ENCODE results near the gene SEL1L. TPM values are rescaled to one million over a fixed set of nuclear protein-coding genes. Genes with fewer than 3 reads are reported as not detected.

SEL1L gene
- total RNA-seq, 1 experiment from 2014 or later: 41.4 TPM

DNA sequence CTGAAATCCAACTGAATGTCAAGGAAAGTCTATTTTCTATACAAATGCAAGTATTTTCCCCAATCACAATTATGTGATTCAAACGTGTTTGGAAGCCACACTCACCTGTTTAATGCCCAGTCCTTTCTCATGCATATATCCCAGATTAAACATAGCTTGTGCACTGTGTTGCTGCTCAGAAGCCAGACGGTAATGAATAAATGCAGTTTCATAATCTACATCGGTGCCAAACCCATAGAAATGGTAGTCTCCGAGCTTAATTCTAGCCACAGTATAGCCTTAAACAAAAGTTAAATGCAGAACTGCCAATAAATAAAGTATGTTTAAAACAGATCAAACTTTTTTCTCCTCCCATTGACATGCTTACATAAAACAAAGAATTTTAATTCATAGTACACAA, 49.5 kb downstream of the SEL1L start:
- H3K36me3 ChIP-seq (ENCODE audit: control insufficient read depth in 1 of 2, insufficient read depth in 2 of 2, low read length in 2 of 2): peaks cover 6 to 20% of the 10 kb centered on the region in 2 experiments

More for the DNA sequence above, 49.5 kb downstream of the SEL1L start:
- Histone ChIP-seq H3K9ac (ENCODE audit: low read length) (no peak overlapping the region), H3K4me1 (ENCODE audit: control insufficient read depth in 1 of 2, insufficient read depth in 2 of 2, low read length in 2 of 2) (no peaks in the 10 kb centered on the region), H3K4me3 (replicated peaks in 1 of 2; ENCODE audit: low read depth in 1 of 2, low read length in 2 of 2) (no peak overlapping the region), H2AFZ (ENCODE audit: low read depth, low read length, poor library complexity, severe bottlenecking) (no peak overlapping the region), H3K4me2 (ENCODE audit: low read length) (no peak overlapping the region), H3K9me2 (ENCODE audit: insufficient read depth) (no peaks in the 10 kb centered on the region), H3K27me3 (ENCODE audit: insufficient read depth, low read length) (no peaks in the 10 kb centered on the region), H3K79me2 (ENCODE audit: insufficient read depth, low read length) (no peaks in the 10 kb centered on the region), H3K9me3 (ENCODE audit: control insufficient read depth in 1 of 2, insufficient read depth in 1 of 2, low read depth in 1 of 2, low read length in 2 of 2) (no peaks in the 10 kb centered on the region), H3K27ac (ENCODE audit: low read depth, low read length) (no peak overlapping the region), H4K20me1 (ENCODE audit: insufficient read depth) (no peaks in the 10 kb centered on the region; the same call in 1 of the 2 replicates)
- ATAC-seq (no peak), DNase-seq (ENCODE audit: low read depth, low spot score) (no peak)
- ChIA-PET POLR2A (no interaction called here), CTCF (no interaction called here), RAD21 (ENCODE audit: low non-redundant PET in 1 of 2, low total read pairs in 2 of 2, uncharacterized antibody in 2 of 2, unreplicated experiment in 2 of 2) (no interaction called here)
- TF ChIP-seq POLR2A (IDR thresholded peaks at IDR 0.05; ENCODE audit: borderline replicate concordance, extremely low read depth, insufficient read depth, insufficient read length) (no peak), EZH2 (IDR thresholded peaks at IDR 0.05) (no peak), SP1 (IDR thresholded peaks at IDR 0.05; ENCODE audit: low read depth) (no peak), EGR1 (IDR thresholded peaks at IDR 0.05; ENCODE audit: low read depth) (no peak), SIN3A (IDR thresholded peaks at IDR 0.05; ENCODE audit: low read depth) (no peak), YY1 (IDR thresholded peaks at IDR 0.05; ENCODE audit: extremely low read depth, insufficient replicate concordance, low read depth, low read length) (no peak), ZNF274 (IDR thresholded peaks at IDR 0.05; ENCODE audit: low read depth, low read length) (no peak), SRF (IDR thresholded peaks at IDR 0.05; ENCODE audit: low read depth) (no peak), EZH2phosphoT487 (IDR thresholded peaks at IDR 0.05; ENCODE audit: borderline replicate concordance) (no peak), ELF1 (IDR thresholded peaks at IDR 0.05; ENCODE audit: borderline replicate concordance, low read depth) (no peak), CEBPB (IDR thresholded peaks at IDR 0.05; ENCODE audit: low read depth) (no peak), POLR2AphosphoS5 (IDR thresholded peaks at IDR 0.05; ENCODE audit: low read depth, low read length) (no peak), FOSL1 (IDR thresholded peaks at IDR 0.05; ENCODE audit: low read depth) (no peak), ZFX (IDR thresholded peaks at IDR 0.05) (no peak)
- TF ChIP-seq, protein P1, sequence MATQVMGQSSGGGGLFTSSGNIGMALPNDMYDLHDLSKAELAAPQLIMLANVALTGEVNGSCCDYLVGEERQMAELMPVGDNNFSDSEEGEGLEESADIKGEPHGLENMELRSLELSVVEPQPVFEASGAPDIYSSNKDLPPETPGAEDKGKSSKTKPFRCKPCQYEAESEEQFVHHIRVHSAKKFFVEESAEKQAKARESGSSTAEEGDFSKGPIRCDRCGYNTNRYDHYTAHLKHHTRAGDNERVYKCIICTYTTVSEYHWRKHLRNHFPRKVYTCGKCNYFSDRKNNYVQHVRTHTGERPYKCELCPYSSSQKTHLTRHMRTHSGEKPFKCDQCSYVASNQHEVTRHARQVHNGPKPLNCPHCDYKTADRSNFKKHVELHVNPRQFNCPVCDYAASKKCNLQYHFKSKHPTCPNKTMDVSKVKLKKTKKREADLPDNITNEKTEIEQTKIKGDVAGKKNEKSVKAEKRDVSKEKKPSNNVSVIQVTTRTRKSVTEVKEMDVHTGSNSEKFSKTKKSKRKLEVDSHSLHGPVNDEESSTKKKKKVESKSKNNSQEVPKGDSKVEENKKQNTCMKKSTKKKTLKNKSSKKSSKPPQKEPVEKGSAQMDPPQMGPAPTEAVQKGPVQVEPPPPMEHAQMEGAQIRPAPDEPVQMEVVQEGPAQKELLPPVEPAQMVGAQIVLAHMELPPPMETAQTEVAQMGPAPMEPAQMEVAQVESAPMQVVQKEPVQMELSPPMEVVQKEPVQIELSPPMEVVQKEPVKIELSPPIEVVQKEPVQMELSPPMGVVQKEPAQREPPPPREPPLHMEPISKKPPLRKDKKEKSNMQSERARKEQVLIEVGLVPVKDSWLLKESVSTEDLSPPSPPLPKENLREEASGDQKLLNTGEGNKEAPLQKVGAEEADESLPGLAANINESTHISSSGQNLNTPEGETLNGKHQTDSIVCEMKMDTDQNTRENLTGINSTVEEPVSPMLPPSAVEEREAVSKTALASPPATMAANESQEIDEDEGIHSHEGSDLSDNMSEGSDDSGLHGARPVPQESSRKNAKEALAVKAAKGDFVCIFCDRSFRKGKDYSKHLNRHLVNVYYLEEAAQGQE (IDR thresholded peaks at IDR 0.05; ENCODE audit: low read depth): no peak
- TF ChIP-seq, protein P2, sequence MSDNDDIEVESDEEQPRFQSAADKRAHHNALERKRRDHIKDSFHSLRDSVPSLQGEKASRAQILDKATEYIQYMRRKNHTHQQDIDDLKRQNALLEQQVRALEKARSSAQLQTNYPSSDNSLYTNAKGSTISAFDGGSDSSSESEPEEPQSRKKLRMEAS (IDR thresholded peaks at IDR 0.05): no peak
- TF ChIP-seq, protein P3, sequence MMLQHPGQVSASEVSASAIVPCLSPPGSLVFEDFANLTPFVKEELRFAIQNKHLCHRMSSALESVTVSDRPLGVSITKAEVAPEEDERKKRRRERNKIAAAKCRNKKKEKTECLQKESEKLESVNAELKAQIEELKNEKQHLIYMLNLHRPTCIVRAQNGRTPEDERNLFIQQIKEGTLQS (IDR thresholded peaks at IDR 0.05): no peak
- TF ChIP-seq, protein P4, sequence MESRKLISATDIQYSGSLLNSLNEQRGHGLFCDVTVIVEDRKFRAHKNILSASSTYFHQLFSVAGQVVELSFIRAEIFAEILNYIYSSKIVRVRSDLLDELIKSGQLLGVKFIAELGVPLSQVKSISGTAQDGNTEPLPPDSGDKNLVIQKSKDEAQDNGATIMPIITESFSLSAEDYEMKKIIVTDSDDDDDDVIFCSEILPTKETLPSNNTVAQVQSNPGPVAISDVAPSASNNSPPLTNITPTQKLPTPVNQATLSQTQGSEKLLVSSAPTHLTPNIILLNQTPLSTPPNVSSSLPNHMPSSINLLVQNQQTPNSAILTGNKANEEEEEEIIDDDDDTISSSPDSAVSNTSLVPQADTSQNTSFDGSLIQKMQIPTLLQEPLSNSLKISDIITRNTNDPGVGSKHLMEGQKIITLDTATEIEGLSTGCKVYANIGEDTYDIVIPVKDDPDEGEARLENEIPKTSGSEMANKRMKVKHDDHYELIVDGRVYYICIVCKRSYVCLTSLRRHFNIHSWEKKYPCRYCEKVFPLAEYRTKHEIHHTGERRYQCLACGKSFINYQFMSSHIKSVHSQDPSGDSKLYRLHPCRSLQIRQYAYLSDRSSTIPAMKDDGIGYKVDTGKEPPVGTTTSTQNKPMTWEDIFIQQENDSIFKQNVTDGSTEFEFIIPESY (IDR thresholded peaks at IDR 0.05; ENCODE audit: extremely low read depth, insufficient replicate concordance, low read length): no peak
- TF ChIP-seq, protein P5, sequence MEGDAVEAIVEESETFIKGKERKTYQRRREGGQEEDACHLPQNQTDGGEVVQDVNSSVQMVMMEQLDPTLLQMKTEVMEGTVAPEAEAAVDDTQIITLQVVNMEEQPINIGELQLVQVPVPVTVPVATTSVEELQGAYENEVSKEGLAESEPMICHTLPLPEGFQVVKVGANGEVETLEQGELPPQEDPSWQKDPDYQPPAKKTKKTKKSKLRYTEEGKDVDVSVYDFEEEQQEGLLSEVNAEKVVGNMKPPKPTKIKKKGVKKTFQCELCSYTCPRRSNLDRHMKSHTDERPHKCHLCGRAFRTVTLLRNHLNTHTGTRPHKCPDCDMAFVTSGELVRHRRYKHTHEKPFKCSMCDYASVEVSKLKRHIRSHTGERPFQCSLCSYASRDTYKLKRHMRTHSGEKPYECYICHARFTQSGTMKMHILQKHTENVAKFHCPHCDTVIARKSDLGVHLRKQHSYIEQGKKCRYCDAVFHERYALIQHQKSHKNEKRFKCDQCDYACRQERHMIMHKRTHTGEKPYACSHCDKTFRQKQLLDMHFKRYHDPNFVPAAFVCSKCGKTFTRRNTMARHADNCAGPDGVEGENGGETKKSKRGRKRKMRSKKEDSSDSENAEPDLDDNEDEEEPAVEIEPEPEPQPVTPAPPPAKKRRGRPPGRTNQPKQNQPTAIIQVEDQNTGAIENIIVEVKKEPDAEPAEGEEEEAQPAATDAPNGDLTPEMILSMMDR (IDR thresholded peaks at IDR 0.05 in 2 of 3, conservative IDR thresholded peaks at IDR 0.05 in 1 of 3; ENCODE audit: borderline replicate concordance in 1 of 3, insufficient read depth in 1 of 3, low read depth in 2 of 3, low read length in 2 of 3): no peak
- BruUV-seq (replicated peaks): no TSS peak
- intact Hi-C loops (cut with micrococcal nuclease): no loop called here
